GM10266 (cell line): ENCODE data around the gene GMDS.
A peak's percentile ranks its signal among the peaks of the same experiment; 100 is the strongest.

Source experiments
- DNase-seq: peaks from one replicate; pipeline ENCODE4 v3.0.0; 2012; ENCODE audit errors: extremely low spot score
- CTCF ChIP-seq: IDR thresholded peaks from 2 replicates; pipeline ENCODE4 v1.5.1; 2012; ENCODE audit warnings: mild to moderate bottlenecking, low read depth; ENCODE audit not compliant: control insufficient read depth, insufficient read depth; ENCODE audit errors: missing control alignments

The GMDS gene

DNA sequence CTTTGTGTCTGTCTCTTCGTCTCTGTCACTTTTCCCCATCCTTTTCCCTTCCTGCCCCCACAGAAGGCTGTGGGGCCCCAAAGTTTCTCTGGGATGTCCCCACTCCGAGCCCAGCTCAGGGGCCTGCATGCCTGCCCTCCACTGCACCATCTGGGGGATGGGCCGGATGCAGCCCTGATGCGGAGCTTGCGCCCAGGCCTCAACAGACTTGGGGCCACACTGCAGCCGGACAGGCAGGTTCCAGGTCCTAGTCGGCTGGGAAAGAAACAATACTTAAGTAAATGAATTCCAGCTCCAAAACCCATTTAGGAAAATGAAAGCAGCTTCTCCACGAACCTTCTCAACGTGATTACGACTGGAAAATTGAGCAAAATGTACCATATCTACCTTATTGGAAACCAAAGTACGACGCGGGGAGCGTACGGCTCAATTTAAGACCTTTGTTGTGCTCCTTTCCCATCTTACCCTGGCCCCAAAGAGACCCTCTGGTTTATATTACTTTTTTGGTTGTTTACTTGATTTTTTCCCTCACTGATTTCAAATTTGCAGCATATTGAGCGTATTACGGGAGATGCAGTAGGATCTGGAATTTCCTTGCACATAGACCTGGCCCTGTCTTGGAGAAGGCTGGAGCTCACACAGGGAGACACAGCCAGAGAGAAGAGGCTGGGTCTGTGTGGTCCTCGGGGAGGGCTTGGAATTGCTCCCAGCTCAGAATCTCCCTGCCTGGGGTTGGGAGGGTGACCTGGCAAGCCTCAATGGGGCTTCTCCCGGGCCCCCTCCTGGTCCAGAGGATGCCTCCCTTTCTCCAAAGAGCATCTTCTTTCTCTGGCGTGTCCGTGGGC is 627.7 kb downstream of the GMDS start:
- peak; percentile 40 for DNase-seq
- no peak for TF ChIP-seq CTCF

- TF ChIP-seq CTCF, result no peak
- DNase-seq, result peak; percentile 35
Observed at GRCh38 chr6:1616701-1617463, 628.5 kb downstream of the GMDS start.

DNA sequence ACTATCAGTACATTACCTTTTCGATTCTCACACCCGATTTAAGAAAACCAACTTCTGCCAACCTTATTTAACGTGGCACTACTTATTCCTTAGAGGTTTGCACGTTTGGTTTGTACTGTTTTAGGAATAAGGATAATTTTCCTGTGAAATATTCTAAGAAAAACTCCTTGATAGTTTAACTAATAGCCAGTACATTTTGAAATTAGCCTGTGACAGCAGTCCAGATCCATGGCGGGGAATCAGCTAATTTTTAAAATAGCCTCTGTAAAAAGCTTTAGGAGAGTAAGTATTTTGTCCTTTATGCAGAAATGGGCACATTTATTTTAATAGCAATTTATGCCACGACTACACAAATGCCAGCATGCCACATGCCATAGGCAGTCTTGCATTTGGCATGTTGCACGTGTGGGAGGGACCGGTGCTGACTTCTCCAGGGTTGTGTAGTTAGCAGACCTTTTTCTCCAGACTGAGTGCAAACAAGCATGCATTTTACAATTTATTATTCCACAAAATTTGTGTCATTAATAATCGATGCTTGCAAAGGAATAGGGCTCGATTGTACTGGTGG is 629.5 kb downstream of the GMDS start:
- DNase-seq, result no peak
- TF ChIP-seq CTCF, result no peak

- DNase-seq, result peak; percentile 33
- no peak for TF ChIP-seq CTCF
Observed at GRCh38 chr6:1615151-1615852, 630.1 kb downstream of the GMDS start.

GRCh38 chr6:1614448-1615150 is 630.8 kb downstream of the GMDS start:
- DNase-seq, result peak; percentile 79
- TF ChIP-seq CTCF, result no peak

DNA sequence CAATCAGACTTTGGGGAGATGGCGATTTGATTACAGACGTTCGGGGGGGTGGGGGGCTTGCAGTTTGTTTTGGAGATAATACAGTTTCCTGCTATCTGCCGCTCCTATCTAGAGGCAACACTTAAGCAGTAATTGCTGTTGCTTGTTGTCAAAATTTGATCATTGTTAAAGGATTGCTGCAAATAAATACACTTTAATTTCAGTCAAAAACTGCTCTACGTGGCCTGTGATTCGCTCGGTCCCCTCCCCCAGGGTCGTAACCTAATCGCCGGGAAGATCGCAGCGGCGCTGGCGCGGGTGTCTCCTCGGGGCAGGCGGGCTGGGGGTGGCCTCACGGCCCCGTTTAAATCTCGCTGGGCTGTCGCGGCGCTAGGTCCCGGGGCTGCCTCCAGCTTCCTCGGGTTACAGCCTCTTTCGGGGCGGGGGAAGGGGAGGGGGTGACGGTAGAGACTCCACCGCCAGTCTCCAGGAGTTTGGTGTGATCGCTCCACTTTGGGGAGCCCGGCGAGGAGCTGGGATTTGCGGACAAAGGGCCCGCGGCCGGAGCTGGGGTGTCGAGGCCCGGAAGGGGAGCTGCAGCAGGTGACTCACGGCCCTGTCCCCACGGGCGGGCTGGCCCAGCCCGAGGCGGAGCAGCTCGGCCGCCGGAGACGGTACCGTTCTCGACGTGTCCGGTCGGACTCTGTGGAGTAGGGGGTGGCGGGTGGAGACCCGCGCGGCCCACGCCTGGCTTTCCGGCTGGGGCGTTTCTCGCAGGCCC is 631.5 kb downstream of the GMDS start:
- TF ChIP-seq CTCF, result no peak
- peak; percentile 53 for DNase-seq
